GM15510 (cell line): Measurements from ENCODE around the gene SUCNR1.

Experiments used
- POLR2A ChIP-seq: IDR thresholded peaks from 3 replicates; pipeline ENCODE4 v1.6.1; 2011; ENCODE audit warnings: borderline replicate concordance; ENCODE audit not compliant: insufficient read length; ENCODE audit errors: extremely low read depth

SUCNR1 gene

DNA sequence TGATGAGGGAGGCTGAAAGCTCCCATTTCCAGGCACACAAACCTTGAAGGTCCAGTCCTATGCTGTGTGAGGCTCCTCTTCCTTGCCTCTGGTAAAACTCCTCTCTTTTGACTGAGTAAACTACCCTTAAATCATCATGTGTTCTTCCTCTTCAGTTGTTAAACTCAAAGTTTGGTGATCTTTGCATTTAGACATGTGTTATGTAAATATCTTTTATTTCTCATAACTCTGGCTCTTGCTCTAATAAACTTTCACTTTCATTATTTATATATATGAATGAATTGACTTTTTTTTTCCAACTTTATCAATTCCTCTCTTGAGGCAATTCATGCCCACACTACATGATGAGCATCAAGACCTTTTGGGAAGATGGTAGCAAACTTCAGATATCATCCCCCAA, 26.6 kb downstream of the SUCNR1 start:
- no peak for TF ChIP-seq POLR2A

DNA sequence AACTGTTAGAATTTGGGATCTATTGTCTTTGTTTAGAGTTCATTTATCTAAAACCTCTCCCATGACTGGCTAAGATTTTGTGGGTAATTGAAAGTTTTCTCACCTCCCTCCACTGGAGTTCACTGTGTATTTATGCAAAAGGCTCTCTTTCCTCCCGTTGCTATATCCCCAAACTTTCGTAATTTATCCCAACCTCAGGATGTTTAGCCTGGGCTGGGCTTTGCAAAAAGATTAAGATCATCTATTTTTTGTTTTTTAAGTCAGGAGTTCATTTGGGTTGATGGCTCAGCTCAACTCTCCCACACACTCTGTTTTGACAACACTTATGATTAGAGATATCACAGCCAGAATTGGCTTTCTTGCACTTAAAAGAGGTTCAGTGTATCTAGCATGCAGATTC, 27.0 kb downstream of the SUCNR1 start:
- TF ChIP-seq POLR2A, result no peak

DNA sequence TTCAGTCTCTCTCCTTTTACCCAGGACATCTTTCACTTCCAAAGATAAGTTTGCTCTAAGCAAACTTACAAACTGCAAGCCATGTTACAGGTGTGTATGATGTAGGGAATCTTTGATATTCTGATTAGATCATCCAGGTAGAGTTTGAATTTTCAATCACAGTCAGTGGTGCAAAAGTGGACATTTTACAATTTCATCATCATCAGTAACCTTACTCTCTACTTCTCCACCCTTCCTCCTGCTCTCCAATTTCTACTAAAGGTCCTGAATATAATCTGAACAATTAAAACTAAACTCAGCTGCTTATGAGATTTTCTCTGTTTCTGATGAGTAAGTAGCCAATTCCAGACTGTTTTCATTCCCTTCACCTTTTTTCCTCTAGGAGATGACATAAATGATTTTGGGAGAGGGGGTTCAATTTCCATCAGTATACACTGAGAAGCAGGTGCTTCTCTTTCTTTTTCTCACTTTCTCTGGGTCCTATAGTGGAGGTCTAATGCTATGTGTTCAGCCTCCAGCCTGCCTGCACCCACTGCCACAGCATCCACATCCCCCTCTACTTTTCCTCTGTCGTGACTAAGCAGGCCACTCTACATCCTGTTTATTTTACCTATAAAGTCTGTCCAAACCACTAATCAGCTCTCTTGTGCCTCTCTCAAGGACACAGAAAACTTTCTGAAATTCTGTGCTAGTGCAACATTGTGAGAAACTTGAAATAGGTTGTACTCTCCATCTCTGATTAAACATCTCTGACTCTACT, 27.6 kb downstream of the SUCNR1 start:
- TF ChIP-seq POLR2A, result no peak

DNA sequence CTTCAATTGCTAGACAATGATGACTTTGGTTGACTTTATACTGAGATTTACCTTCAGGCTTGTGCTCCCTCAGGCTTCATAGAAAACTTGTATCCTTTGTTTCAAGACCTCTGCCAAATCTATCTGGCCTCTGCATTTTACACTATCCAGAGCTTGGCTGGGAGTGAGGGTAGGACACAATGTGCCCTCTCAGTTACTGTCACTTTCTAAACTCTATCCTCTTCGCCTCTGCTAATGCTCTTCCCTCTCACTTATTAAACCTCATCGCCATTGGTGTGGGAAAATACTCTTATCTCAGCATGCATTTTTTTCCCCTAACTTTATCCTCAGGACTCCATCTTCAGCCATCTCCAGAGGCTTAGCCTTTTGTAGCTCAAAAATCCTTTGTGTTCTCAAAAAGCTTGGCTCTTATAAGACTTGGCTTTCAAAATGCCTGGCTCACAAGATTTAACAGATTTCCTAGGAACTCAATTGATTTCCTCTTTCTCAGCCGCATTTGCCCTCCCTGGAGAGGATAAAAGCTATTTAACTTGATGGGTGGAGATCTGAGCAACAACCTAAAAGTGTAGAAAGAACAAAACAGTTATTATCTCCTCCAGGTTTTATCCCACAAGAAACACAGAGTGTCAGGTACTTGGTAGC, 28.3 kb downstream of the SUCNR1 start:
- no peak for TF ChIP-seq POLR2A

DNA sequence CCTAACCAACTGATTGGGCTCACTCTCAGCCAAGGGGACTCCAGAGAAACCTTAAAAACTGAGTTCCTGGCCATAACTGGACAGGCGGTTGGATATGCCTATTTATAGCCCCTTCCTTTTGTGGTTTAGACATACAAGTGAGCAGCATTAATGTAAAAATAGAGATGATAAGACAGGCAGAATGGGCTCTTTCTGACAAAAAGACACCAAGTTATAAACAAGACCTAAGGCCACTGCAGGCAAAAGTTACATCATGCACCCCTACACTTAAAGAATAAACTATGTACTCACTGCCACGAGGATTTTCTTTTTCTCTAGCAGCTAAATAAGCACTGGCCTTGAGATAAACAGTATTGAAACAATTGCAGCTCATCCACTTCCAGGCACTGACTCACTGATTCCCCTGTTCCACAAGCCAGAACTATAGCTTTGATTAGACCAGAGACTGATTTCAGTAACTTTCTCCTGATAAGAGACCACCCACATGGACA, 30.1 kb downstream of the SUCNR1 start:
- TF ChIP-seq POLR2A, result no peak

DNA sequence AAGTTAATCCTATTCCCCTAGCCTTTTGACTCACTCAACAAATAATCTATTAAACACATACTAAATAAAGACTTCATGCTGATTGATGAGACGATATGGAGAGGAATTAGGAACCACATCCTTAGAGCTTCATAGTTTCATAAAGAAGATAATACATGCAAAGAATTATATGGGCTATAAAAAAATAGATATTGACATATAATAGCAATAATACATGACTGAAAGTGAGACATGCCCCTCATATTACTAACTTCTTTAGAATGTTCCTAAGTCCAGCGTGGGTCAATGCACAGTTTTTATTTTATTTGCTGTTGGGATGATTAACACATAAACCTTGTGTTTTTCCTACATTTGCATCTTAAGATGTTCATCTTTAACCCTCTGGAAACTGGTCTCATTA, 32.2 kb downstream of the SUCNR1 start:
- no peak for TF ChIP-seq POLR2A

DNA sequence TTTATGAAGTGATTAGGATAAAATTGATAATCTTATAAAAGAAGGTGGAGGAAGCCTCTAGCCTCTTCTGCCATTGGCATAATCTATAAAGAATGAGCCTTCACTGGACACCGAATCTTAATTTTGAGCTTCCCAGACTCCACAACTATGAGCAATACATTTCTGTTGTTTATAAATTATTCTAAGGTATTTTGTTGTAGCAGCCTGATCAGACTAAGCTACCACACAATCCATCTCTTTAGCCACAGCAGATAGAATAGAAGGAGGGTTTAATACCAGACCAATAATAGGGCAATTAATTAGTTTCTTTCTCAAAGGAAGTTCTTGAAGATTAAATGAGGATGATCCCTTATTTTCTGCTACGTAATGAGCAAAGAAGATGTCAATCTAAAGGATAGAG, 33.3 kb downstream of the SUCNR1 start:
- no peak for TF ChIP-seq POLR2A

DNA sequence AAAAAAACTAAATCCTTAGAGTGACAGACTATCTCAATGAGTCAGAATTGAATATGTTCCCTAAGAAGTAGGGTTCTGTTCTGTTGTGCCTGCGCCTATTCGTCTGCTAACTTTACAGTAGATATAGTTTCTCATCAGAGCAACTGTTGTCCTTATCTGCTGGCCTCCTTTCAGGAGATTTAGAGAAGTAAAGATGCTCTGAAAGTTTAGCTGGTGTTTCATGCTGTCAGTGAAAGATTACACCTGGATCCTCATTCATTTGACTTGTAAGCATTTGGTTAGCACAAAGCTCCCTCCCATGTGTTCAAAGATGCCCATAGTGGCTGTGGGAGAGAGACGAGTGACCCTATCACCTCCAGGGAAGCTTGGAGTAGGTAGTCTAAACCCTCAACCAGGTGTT, 35.0 kb downstream of the SUCNR1 start:
- TF ChIP-seq POLR2A, result no peak

DNA sequence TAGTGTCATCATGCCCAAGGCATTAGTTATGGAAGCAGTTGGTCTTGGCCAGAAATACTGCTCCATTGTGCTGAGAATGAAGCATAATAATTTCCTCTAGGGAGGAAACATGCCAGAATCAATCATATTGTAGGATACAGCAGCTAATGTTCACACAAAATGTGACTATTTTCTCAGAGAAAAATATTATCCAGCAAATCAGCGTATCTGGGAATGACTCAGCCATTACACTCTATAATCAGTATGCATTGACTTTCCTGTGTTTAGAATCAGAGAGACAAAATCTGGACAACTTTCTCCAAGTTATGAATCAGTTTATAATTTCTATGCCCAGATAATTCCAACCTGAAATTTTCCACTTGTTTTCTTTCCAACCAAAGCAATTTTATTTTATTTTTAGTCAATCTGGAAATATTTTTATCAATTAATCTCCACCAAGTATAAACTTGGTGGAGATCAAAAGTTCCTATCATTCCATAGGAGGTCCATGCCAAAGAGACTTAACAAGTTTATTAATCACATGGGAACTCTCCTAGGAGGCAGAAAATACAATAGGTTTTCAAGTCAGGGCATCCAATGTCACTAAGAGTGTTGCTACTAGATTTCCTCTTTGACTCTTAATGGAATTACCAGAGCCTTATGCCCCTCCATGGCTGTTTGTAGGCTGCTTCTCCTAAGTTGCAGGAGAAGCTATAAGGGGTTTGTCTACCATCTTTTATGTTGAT, 36.4 kb downstream of the SUCNR1 start:
- TF ChIP-seq POLR2A, result no peak

DNA sequence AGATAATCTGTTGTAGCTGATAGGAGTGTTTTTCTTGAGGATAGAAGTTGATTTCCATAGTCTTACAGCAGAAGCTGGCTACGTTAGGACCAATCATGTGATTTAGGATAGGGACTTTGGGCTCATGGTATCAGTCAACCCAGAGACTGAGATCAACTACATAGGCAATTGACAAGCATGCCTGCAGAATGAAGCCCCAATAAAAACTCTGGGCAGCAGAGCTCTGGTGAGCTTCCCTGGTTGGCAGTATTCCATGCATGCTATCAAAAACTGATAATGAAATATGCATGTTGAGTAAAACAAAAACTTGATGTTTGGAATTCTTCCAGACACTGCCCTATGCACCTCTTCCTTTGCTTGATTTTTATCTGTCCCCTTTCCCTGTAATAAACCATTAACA, 38.0 kb downstream of the SUCNR1 start:
- no peak for TF ChIP-seq POLR2A

DNA sequence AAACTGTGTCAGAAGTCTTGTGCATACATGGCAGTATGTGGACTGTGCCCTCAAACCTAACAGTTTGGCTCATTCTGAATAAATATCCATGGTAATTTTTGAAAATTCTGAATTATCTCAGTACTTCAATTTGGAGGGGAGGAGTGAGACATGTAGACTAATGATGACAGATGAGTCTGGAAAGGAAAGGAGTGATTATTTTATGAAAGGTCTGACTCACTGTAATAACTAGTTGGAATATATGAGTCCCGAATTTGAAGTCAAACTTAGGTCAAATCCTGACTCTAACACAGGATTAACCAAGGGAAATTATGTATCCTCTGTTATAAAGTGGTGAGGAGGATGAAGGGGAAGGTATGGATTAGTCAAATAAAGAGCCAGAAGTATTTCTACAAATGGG, 38.6 kb downstream of the SUCNR1 start:
- TF ChIP-seq POLR2A, result no peak

DNA sequence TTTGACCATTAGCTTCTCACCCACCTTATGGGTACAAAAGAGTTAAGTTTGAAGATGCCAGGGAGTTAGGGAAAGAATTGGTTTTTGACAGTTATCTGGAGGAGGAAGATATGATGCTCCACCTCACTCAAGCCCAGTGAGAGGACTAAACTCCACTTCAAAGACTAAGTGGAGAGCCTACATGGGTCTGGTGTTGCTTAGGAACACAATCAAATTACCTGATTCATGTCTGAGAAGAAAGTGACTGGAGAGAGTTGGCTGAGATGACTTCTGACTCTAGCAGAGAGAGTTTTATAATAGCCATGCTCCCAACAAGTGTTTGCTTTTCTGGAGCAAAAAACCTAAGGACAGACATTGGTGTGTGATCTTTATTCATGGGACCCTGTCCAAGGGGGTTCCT, 43.3 kb downstream of the SUCNR1 start:
- no peak for TF ChIP-seq POLR2A

DNA sequence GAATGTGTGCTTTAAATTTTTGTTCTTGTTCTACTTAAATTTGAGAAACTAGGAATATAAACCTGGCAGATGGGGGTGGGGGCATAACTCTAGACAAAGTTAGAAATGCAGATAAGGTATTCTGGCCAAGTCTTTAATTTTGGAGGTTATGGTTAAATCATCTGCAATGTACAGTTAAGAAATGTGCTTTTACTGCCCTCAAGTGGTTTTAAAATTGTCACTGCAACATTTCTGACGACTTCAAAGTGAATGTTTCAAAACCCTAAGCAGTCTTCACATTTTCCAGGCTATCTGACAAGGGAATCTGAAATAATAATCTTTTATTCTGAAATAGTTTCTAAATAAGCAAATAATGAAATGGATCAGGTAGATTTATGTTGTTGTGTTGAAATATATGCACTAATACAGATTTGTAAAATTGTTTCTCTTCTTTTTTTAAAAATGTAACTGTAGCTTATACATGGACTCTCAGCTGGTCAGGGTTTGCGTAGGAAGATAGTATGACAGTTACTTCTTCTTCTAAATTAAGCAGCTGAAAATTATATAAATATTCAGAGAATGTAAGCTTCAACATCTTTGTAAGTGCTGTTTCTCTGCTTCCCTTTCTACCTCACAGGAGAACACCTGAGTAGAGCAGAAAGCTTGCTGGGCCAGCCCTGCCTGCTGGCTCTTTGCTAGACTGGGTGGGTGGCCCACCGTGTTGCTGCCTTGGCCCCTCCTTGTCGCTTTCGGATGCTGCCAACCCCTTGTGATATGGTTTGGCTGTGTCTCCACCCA, 45.0 kb downstream of the SUCNR1 start:
- no peak for TF ChIP-seq POLR2A

DNA sequence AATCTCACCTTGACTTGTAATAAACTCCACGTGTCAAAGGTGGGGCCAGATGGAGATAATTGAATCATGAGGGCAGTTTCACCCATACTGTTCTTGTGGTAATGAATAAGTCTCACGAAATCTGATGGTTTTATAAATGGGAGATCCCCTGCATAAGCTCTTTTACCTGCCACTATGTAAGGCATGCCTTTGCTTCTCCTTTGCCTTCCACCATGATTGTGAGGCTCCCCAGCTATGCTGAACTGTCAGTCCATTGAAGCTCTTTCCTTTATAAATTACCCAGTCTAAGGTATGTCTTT, 45.5 kb downstream of the SUCNR1 start:
- no peak for TF ChIP-seq POLR2A

DNA sequence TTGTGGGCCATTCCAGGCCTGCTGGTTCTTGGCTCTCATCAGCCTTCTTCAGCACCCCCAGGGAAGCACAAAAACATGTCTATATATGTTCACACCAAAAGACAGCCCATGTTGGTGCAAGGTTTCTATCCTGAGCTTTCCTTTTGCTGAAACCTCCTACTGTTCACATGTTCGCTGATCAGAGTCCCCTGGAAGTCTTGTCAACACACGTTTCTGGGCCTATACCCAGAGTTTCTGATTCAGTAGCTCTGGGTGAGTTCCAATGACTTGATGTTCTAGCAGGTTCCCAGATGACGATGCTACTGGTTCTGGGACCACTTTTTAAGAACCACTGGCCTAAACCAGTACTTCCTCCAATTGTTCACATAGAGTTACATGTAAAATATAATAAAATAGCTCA, 46.0 kb downstream of the SUCNR1 start:
- no peak for TF ChIP-seq POLR2A
